ENCODE data around the gene ATF3.
A peak's percentile ranks its signal among the peaks of the same experiment; 100 is the strongest.

ATF3 gene, protein sequence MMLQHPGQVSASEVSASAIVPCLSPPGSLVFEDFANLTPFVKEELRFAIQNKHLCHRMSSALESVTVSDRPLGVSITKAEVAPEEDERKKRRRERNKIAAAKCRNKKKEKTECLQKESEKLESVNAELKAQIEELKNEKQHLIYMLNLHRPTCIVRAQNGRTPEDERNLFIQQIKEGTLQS

DNA sequence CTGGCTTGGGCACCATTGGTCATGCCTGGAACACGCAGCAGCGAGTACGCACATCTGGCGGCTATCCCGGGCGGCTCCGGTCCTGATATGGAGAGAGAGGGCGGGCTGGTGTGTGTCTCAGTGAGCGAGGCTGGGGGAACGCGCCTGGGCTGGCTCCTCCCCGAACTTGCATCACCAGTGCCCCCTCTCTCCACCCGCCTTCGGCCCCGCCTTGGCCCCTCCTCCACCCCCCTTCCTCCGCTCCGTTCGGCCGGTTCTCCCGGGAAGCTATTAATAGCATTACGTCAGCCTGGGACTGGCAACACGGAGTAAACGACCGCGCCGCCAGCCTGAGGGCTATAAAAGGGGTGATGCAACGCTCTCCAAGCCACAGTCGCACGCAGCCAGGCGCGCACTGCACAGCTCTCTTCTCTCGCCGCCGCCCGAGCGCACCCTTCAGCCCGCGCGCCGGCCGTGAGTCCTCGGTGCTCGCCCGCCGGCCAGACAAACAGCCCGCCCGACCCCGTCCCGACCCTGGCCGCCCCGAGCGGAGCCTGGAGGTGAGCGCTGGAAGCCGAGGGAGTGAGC is at the start of gene ATF3:
Gene ATF3, plus strand, starts transcription at position 370 of the 567 bp plus-strand sequence. CDS start 6,261 bp downstream, outside the sequence.
- peak; percentile 99 for DNase-seq (ENCODE audit: low spot score)

DNA sequence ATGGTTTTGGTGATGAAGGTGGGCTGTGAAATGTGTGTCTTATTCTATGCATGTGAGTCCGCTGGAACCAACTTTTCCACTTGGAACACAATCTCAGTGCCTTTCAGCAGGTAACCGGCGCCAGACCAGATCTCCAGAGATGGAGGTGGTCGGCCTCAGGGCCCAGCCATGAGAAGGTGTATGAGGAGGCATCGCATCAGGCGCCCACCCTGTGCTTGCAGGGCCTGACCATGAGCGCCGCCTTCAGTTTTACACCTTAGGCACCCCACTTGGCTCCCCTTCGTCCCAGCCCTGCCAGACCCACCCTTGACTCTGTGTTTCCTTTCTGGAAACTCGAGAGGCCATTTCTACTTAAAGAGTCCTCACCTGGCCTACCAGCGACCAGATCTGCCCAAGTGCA is 48.6 kb upstream of the ATF3 start:
- no peak for DNase-seq (ENCODE audit: low spot score)

DNA sequence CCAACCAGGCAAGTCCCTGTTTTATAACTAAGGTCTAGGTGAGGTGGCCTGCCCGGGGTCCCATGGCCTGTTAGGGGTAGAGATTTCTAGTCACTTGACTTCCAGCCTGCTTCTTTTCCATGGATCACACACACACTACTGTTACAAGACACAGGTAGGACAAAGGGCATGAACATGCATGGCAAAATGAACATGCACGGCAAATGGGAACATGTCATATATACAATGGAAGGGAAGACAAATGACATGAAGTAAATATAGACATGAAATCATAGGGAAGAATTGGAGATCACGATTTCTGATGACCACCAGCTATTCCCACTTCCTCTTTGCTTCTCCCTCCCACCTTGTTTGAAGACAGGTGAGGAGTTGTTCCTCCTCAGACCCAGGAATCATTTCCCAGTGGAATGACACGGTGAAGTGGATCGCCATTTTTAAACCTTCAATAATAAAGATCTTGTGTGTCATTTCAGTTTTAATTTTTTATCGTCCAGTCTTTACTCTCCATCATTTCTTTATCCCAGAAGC is 47.6 kb upstream of the ATF3 start:
- no peak for DNase-seq (ENCODE audit: low spot score)

DNA sequence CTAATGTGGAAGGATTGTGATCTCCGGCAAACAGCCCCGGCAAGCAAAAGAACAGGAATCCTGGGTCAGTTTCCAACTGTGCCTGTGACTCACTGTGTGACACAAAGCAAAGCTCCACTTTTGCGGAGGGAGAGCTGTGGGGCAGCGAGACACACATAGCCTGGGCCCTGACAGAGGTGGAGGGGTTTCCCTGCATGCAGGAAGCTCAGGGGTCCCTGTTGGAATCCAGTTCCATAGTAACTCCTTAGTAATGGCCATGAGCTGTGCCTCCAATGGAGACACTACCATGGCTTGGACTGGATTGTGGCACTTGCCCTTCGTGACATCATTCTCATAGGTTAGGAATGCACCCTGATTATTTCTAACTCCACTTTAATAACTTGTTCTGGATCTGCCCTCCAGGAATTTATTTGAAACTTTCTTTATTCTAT is 47.0 kb upstream of the ATF3 start:
- peak; percentile 66 for DNase-seq (ENCODE audit: low spot score)

DNA sequence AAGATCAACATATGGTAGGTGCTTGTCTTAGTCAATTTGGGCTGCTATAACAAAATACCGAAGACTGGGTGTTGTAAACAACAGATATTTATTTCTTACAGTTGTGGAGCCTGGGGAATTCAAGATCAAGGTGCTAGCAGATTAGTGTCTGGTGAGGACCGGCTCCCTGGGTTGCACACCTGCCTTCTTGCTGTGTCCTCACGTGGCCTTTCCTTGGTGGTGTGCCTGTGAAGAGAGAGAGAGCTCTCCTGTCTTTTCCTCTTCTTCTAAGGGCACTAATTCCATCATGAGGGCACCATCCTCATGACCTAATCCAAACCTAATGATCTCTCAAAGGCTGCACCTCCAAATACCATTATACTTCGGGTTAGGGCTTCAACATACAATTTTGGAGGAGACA is 45.8 kb upstream of the ATF3 start:
- DNase-seq (ENCODE audit: low spot score) = no peak

DNA sequence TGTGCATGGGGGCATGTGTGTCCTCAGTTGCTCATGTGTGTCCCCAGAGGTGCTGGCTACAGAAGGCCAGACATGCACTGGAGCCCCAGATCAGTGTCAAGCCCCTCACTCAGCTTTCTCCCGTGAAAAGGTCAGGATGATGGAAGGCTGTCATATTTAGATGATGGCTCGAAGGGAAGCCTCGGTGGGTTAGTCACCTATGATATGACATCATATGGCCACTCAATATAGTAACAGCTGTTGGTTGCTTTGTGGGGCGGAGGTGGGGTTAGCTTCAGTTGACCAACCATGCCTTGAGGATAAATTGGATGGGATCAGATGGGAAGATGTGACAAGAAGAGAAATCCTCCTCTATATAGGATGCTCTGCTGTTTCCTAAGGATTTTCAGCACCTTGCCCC is 43.5 kb upstream of the ATF3 start:
- DNase-seq (ENCODE audit: low spot score) = no peak

DNA sequence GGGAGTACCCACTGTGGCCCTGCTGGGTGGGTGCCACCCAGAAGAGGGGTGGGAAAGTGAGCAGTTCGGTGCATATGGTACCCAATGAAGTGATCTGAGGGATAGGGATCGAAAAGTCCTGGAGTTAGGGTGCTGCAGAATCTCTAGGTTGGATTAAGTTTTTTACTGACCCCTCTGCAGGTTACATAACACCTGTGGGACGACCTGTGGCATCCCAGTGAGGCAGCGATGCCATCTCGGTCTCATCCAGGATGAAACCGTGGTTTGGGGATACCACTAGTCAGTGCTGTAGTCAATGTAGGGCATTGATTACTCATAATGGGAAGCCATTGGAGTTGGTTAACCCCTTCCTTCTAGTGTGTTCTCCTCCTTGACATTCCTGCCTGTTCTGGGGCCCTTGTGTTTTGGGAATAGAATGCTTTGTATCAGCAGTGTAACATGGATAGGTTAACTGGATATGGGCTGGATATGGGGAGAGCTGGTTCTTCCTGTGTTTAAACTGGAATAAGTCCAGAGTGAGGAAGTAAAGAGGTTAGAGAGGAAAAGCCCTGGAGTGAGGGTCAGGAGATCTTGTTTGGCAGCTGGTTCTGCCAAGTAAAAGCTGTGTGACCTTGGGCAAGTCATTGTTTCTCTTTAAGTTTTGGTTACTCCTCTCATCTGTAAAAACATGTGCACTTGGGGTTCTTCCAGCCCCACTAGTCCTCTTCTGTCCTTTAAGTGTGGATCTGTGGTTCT is 42.8 kb upstream of the ATF3 start:
- no peak for DNase-seq (ENCODE audit: low spot score)

DNA sequence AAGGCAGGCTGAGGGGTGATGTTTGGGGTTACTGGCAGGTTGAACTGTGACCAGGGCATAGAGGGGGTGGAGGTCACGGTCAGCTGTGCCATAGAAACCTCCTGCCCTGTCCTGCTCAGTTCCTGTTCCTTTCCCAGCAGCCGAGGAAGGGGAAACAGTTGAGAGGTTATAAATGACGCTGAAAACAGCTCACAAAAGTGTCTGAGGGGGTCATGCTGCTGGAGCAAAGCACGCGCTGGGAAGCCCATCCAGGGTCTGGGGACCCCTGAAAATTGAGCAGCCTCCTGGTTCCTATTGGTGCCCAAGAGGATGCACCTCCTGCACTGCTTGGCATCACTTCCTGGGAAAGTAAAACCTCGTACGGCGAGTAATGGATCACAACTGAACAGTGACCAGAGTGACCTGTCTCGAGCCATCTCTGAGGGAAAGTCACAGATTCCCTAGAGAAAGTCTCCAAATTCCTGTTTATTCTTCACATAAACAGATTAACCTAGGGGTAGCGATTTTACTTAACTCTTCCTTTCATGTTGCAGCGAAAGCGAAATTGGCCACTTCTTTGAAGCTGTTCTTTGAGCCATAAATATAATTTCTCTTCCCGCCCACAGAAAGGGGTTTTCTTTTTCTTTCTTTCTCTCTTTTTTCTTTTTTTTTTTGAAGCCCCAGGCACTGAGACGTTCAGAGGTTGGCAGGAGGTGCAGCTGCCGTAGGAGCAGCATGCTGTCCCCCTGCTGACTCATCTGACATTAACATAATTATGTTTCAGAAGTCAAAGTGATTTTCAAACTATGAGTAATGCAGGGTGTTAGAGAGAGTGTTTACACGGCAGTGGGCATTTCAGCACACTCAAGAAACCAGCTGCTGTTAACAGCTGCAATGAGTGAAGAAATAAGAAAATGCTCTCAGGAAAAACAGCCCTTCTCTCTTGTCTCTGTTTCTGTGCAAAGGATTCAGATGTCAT is 41.8 kb upstream of the ATF3 start:
- DNase-seq (ENCODE audit: low spot score) = peak; percentile 72

DNA sequence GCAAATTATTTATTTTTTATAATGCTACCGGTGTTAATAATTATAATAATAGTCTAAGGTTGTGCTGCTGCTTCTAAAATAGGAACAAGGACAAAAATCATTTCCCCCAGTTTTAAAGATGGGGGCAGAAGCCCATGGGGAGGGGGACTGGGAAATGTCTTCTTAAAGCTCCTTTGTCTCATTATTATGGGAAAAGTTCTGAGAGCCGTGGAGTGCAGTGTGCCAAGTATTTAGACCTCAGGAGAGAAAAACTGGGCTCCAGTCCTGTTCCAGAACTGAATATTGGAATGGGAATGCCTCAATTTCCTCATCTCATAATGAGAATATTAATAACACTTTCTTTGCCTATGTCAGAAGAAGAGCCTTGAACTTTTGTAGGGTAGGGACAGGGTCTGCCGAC is 40.9 kb upstream of the ATF3 start:
- DNase-seq (ENCODE audit: low spot score) = no peak

DNA sequence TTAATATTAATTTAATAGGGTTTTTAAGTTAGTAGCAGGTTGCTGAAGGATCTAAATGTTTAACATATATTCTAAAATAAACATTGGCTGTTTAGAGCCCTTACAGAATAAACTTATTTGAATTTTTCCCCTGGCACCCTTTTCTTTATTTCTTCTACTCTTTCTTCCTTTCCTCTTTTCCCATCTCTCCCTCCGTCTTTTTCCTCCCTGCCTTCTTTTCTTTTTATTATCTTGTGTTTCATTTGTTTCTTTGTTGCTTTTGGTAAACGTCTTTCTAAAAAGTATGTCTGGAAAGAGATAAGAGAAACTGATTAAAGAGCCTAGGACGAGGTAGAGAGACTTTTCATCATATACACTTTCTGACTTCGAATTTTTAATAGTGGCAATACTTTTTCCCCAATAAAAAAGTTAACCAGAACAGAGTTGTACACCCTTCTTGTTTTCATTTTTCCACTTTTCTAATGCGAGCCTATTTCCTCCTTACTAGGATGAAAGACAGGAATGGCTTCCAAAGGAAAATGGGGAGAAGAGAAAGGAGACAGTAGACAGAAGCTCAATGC is 39.5 kb upstream of the ATF3 start:
- DNase-seq (ENCODE audit: low spot score) = no peak

DNA sequence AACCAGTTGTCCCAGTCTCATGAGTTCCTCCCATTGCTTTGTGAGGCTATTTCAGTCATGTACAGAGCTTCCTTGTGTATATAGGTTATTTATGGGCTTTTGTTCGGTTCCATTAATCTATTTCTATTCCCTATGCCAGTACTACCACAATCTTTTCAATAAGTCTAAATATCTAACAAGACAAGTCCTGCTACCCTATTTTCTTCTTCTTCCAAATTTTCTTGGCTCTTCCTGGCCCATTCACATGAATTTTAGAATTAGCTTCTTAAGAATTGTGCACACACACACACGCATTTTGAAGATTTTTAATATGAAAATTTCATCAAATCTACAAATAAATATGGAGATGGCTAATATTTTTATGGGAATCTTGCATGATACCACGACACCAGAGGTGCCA is 33.8 kb upstream of the ATF3 start:
- DNase-seq (ENCODE audit: low spot score) = no peak

DNA sequence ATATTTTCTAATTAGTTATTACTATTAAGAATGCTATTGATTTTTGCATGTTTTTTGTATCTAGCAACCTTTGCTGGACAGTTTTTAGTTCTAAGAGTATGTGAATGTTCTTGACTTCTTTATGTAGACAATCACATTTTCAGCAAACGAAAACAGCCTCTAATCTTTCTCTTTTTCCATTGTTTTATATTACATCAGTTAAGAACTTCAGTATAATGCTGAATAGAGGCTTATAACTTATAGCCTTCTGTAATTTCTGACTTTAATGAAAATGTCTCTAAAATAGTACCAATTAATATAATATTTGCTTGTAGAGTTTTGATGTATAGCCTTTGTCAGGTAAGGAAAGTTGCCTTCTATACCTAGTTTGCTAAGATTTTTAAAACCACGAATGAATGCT is 33.2 kb upstream of the ATF3 start:
- DNase-seq (ENCODE audit: low spot score) = no peak

DNA sequence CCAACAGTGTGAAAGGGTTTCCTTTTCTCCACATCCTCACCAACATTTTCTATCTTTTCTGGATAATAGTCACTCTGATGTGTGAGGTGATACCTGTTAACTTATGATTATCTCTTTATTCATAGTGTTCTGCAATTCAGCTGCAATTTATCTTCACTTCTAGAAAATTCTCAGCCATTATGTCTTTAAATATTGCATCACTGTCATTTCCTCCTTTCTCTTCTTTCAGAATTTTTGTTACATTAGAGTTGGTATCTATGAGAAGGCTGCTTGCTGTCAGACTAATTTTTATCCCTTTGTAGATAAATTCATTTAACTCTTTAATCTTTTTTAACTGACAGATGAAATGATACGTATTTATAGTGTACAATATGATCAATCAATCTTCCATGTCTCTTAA is 30.5 kb upstream of the ATF3 start:
- DNase-seq (ENCODE audit: low spot score) = no peak

DNA sequence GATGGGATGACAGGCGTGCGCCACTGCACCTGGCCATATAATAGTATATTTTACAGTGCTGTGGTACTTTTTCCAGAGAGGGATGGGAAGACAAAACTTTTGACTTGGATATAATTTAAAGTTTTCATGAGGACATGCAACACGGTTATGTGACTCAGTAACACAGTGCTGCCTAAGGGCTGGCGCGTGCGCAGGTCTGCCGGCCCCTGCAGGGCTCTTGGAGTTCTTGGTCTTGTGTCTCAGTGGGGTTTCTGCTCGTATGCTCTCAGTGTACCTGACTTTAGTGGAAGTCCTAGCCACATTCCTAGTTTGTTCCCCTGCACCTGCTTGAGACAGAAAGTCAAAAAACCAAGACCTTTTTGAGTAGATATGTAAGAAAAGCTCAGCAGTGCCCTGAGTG is 27.5 kb upstream of the ATF3 start:
- DNase-seq (ENCODE audit: low spot score) = no peak

DNA sequence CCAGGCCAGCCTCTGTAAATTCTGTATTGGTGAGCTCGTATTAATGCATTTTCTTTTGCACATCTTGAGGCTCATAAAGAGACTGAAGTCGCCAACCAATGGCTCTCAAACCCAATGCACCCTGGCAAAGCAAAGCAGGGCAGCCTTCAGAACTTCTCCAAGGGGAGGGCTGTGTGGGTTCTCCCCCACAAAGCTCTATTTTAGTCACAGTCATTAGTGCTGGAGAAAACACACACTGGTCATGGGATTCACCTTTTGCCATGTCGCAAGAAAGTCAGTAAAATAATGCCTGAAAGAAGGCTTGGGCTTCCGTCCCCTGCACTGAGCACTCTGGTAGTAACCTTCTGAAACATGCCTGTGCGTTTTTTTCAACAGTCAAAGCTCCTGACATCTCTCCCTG is 26.3 kb upstream of the ATF3 start:
- no peak for DNase-seq (ENCODE audit: low spot score)

DNA sequence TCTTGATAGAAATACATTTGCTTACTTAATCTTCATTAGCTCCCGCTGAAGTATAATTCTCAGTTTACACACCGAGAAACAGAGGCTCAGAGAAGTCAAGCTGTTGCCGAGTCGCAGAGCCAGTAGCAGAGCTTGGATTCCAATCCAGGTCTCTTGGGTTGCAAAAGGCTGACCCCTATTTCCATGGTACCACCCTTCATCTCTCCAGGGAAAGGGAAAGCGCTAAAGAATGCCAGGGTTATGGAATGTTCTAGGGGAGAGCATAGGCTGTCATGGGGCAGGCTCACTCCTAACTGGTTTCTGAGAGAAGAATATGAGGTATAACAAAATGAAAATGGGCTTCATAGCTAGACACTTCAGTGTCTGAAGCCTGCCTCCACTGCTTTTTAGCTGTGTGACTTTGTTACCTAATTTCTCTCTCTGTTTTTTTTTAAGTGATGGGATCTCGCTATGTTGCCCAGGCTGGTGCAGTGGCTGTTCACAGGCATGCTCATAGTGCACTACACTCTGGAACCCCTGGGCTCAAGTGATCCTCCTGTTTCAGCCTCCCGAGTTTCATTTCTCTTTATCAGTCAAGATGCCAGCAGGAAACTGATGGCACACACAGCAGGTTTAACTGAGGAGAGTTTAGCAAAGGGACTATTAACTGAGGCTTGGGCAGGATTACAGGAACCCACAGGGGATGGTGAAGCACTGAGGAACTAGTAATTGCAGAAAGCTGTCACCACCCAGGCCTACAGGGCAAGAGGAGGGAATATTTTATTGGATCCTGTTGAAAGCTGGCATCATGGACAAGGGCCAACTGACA is 25.5 kb upstream of the ATF3 start:
- no peak for DNase-seq (ENCODE audit: low spot score)

DNA sequence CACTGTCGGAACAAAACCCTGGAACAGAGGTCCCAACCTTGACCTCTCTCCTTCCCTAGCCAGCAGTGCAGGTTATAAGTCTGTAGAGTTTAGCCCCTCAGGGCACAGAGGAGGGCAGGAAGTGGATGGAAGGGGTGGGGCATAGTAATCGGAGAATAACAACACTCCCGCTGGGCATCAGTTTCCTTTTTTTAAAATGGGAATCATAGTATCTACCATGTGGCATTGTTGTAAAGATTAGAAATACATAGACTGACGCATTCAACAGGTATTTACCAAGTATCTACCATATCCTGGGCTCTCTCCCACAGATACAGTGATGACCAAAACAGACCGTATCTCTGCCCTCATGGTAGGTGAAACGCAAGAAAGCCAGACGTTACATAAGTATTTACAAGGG is 24.9 kb upstream of the ATF3 start:
- no peak for DNase-seq (ENCODE audit: low spot score)

DNA sequence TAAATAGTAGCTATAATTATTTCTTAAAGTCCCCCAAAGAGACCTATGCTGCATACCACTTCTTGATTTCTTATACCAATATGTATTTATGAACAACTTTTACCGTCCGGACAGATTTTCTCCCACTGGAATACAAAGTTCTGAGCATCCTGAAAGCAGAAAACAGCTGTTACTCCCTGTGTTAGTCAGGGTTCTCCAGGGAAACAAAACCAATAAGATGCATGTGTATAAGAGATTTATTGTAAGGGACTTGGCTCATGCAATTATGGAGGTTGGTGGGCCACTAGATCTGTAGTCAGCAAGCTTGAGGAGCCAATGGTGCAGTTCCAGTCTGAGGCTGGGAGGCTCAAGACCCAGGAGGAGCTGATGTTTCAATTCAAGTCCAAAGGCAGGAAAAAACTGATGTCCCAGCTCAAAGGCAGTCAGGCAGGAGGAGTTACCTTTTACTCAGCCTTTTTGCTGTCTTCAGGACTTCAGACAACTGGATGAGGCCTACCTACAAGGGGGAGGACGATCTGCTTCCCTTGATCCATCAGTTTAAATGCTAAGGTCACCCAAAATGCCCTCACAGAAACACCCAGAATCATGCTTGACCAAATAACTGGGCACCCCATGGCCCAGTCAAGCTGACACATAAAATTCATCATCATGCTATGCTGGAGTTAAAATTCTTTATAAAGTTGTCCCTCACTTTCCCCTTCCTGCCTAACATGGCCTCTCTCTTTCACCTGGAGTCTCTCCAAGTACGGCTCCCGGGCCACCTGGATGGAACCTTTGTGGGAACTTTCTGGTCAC is 24.3 kb upstream of the ATF3 start:
- DNase-seq (ENCODE audit: low spot score) = no peak

DNA sequence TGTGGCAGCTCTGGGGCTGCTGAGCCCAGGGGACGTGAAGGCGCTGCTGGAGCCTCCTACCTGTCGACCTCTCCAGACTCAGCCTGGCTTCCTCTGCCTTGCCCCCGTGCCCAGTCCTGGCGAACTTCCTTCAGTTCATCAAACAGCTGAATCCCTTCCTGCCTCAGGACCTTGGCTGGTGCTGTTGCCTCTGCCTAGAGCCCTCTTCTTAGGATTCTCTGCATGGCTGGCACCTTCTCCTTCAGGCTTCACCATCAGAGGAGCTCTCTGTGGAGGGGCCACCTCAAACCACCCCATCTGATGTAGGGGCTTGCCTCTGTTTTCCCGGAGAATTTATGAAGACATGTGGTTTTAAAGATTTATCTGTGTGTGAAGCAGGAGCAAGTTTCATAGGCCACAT is 23.4 kb upstream of the ATF3 start:
- no peak for DNase-seq (ENCODE audit: low spot score)

Data from AG08396 (cell line).